ENCODE measurements around the gene CNKSR3.

CNKSR3 gene

GRCh38 chr6:154435400-154435945, 75.0 kb downstream of the CNKSR3 start:
- no peak for TF ChIP-seq SPI1 (IDR thresholded peaks at IDR 0.05; ENCODE audit: low read depth, low read length)
- no peak for TF ChIP-seq POLR2A (IDR thresholded peaks at IDR 0.05; ENCODE audit: low read depth, low read length)
- TF ChIP-seq POLR2AphosphoS5 (IDR thresholded peaks at IDR 0.05; ENCODE audit: low read depth, low read length) = no peak
- no peak for TF ChIP-seq TAF1 (IDR thresholded peaks at IDR 0.05; ENCODE audit: low read depth, low read length)
- TF ChIP-seq POU2F2 (IDR thresholded peaks at IDR 0.05; ENCODE audit: low read depth, low read length) = no peak
- no peak for TF ChIP-seq PAX5 (IDR thresholded peaks at IDR 0.05; ENCODE audit: insufficient read depth, low read length, severe bottlenecking)
- DNase-seq (ENCODE audit: insufficient read length, low spot score) (no peak), FAIRE-seq (no peak)

GRCh38 chr6:154434662-154435061, 75.8 kb downstream of the CNKSR3 start:
- TF ChIP-seq POLR2AphosphoS5 (IDR thresholded peaks at IDR 0.05; ENCODE audit: low read depth, low read length) (no peak), SPI1 (IDR thresholded peaks at IDR 0.05; ENCODE audit: low read depth, low read length) (no peak), POU2F2 (IDR thresholded peaks at IDR 0.05; ENCODE audit: low read depth, low read length) (no peak), PAX5 (IDR thresholded peaks at IDR 0.05; ENCODE audit: insufficient read depth, low read length, severe bottlenecking) (no peak), TAF1 (IDR thresholded peaks at IDR 0.05; ENCODE audit: low read depth, low read length) (no peak), POLR2A (IDR thresholded peaks at IDR 0.05; ENCODE audit: low read depth, low read length) (no peak)
- FAIRE-seq (no peak), DNase-seq (ENCODE audit: insufficient read length, low spot score) (no peak)

DNA sequence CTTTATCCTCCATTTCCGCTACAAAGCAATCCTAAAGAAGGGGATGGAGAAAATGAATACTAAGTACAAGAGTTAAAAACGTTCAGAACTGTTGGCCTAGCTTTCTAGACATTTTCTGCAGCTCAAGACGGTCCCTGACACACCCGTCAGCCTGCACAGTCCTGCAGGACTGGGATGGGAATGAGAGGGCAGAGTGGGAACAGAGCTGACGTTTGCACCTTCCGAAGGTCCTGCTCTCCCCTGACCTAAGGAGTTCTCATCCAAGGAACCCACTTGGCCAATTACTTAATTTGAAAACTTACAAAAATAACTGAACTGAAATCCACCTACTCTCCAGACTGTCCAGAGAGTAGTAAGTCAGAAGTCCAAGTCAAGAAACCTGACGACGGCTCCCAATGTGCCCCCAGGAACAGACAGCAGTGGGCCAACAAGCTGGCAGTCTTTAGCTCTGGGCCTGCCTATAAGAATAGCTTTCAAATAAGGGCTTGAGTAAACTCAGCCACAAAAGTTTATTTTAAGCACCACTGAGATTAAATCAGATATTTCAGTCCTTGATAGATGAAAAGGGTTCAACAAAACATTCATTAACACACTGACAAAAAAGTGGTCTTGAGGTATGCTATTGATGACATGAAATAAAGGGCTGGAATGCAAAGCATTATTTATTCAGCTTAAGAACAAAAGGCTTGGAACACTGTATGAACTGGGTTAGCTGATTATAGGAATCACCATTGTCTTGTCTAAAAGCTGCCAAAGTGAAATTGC, 76.8 kb downstream of the CNKSR3 start:
- DNase-seq (ENCODE audit: insufficient read length, low spot score) = no peak
- no peak for TF ChIP-seq POLR2A (IDR thresholded peaks at IDR 0.05; ENCODE audit: low read depth, low read length)
- TF ChIP-seq SPI1 (IDR thresholded peaks at IDR 0.05; ENCODE audit: low read depth, low read length) = no peak
- no peak for TF ChIP-seq PAX5 (IDR thresholded peaks at IDR 0.05; ENCODE audit: insufficient read depth, low read length, severe bottlenecking)
- no peak for TF ChIP-seq TAF1 (IDR thresholded peaks at IDR 0.05; ENCODE audit: low read depth, low read length)
- TF ChIP-seq POLR2AphosphoS5 (IDR thresholded peaks at IDR 0.05; ENCODE audit: low read depth, low read length) = no peak
- no peak for TF ChIP-seq POU2F2 (IDR thresholded peaks at IDR 0.05; ENCODE audit: low read depth, low read length)
- no peak for FAIRE-seq

DNA sequence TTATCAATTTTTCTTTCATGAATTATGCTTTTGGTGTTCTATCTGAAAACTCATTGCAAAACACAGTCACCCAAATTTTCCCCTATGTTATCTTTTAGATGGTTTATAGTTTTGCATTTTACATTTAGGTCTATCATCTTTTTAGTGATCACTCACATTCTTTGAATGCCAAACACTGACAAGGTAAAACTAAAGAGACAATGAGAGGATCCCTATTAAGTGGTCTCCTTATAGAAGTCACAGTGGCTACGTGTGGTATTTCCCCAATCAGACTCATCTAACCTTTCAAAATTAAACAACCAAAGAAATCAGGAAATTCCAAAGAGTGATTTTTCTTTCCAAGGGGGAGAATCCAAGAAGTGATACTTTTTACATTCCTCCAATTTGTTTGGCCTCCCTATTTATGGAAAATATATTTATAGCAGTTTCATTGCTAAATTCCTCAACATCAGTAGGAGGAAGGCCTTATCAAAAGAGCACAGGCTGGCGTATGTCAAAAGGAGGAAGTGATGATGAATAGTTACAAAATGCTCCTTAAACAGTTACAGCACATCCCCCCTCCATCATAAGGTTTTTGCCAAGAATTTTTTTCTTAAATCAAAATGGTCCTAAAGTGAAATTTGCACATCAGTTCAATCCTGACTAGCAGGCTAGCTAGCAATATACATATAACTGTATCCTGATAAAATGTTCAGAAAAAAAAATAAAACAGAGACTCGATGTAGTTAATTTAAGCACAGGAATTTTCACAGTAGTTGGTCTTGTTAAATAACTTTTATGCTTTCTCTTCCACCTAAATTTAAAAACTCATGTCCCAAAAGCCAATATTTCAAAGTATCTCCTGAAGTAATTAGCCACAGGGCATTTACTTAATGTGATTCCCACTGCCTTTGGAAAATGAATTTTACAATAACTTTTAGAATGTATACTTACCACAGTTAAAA, 77.7 kb downstream of the CNKSR3 start:
- FAIRE-seq (no peak), DNase-seq (ENCODE audit: insufficient read length, low spot score) (no peak)
- TF ChIP-seq POLR2AphosphoS5 (IDR thresholded peaks at IDR 0.05; ENCODE audit: low read depth, low read length) = no peak
- TF ChIP-seq SPI1 (IDR thresholded peaks at IDR 0.05; ENCODE audit: low read depth, low read length) = peak; percentile 28

DNA sequence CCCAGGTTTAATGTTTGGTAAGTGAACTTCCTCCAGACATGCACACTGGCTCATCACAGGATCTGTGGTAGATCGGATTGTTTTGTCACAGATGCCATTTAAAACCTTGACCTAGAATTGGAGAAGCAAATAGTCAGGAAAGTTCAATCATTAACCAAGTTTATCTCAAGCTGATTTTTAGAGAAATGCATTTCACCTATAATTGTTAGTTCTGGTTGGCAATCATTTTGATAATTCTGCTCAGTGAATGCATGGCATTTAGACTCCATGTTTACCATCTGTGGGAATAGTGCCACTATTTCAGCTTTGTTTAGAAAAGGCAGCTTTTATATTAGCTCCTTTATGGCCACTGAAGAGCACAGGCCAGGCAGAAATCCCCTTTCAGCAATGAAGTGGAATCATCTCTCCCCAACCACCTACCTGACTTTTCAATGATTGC, 80.0 kb downstream of the CNKSR3 start:
- DNase-seq (ENCODE audit: insufficient read length, low spot score) (no peak), FAIRE-seq (no peak)
- no peak for TF ChIP-seq TAF1 (IDR thresholded peaks at IDR 0.05; ENCODE audit: low read depth, low read length)
- TF ChIP-seq SPI1 (IDR thresholded peaks at IDR 0.05; ENCODE audit: low read depth, low read length) = no peak
- TF ChIP-seq PAX5 (IDR thresholded peaks at IDR 0.05; ENCODE audit: insufficient read depth, low read length, severe bottlenecking) = no peak
- no peak for TF ChIP-seq POLR2AphosphoS5 (IDR thresholded peaks at IDR 0.05; ENCODE audit: low read depth, low read length)
- no peak for TF ChIP-seq POU2F2 (IDR thresholded peaks at IDR 0.05; ENCODE audit: low read depth, low read length)
- TF ChIP-seq POLR2A (IDR thresholded peaks at IDR 0.05; ENCODE audit: low read depth, low read length) = no peak

DNA sequence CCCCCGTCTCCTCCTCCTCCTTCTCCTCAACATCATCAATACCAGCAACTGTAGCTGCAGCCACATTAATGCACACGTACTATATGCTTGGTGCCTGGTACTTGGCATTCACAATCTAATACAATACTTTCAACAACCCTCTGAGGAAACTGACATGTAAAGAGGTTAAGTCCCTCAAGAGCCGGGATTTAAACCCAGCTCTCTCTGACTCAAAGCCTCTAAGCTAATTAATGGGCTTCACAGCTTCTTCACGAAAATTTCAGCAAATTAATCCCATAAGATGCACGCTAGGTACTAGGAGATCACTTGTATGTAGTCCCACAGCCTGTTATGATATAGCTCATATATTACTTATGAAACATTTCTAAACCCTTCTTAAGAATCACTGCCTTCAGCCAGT, 80.8 kb downstream of the CNKSR3 start:
- FAIRE-seq (no peak), DNase-seq (ENCODE audit: insufficient read length, low spot score) (no peak)
- TF ChIP-seq PAX5 (IDR thresholded peaks at IDR 0.05; ENCODE audit: insufficient read depth, low read length, severe bottlenecking) = no peak

DNA sequence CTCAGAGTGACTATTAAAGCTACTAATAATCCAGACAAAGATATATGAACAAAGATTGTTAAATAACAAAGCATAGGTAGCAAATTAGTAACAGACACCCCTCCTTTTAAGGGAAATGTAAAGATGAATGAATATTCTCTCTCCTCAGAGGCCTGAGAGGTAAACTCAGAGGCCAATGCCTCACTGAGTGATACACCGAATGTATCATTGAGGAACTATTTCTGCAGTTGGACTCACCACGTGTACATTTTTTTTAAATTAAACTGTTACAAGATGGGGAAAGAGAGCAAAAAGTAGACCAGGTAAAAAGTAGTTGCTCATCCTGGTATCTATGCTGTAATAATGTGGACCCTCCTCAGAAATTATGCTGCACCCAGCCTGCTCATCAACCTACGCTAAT, 81.6 kb downstream of the CNKSR3 start:
- TF ChIP-seq POLR2AphosphoS5 (IDR thresholded peaks at IDR 0.05; ENCODE audit: low read depth, low read length) = no peak
- no peak for TF ChIP-seq POU2F2 (IDR thresholded peaks at IDR 0.05; ENCODE audit: low read depth, low read length)
- FAIRE-seq (no peak), DNase-seq (ENCODE audit: insufficient read length, low spot score) (no peak)

DNA sequence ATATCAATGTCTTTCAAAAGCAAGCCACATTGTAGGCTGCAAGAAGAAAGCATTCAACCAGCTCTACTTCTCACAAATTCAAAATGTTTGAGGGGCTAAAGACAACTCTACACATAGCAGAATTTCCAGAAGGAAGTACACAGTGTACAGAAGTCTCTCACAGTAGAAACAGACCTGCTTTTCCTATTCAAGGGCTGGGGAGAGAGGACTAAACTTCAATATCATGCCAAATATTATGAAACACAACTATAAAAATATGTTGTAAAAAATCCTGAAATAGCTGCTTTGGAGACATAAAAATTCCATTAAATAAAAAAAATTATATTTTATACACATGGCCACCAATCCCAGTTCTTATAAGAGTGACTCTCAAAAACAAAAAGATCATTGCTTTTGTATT, 83.0 kb downstream of the CNKSR3 start:
- no peak for DNase-seq (ENCODE audit: insufficient read length, low spot score)
- TF ChIP-seq POLR2A (IDR thresholded peaks at IDR 0.05; ENCODE audit: low read depth, low read length) (no peak), TAF1 (IDR thresholded peaks at IDR 0.05; ENCODE audit: low read depth, low read length) (no peak), POU2F2 (IDR thresholded peaks at IDR 0.05; ENCODE audit: low read depth, low read length) (no peak), POLR2AphosphoS5 (IDR thresholded peaks at IDR 0.05; ENCODE audit: low read depth, low read length) (no peak), PAX5 (IDR thresholded peaks at IDR 0.05; ENCODE audit: insufficient read depth, low read length, severe bottlenecking) (no peak), SPI1 (IDR thresholded peaks at IDR 0.05; ENCODE audit: low read depth, low read length) (no peak)
- no peak for FAIRE-seq

DNA sequence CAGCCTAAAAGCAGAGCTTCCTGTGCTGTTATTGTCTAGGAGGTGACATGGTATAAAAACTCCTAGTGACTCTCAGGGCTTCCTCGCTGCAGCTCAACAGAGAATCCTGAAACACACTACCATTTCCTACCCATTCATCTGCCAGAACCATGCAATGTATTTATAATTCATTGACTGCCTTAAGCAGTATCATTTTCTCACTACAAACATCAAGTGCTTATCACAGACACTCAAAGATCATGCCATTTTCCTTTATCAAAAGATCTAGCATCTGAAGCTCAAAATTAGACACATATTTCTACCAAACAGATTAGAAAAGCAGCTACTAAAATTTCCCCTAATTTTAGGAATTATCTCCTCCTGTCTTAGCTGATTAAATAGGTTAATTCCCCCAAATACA, 83.5 kb downstream of the CNKSR3 start:
- DNase-seq (ENCODE audit: insufficient read length, low spot score) (no peak), FAIRE-seq (no peak)
- TF ChIP-seq SPI1 (IDR thresholded peaks at IDR 0.05; ENCODE audit: low read depth, low read length) (no peak), TAF1 (IDR thresholded peaks at IDR 0.05; ENCODE audit: low read depth, low read length) (no peak), PAX5 (IDR thresholded peaks at IDR 0.05; ENCODE audit: insufficient read depth, low read length, severe bottlenecking) (no peak), POU2F2 (IDR thresholded peaks at IDR 0.05; ENCODE audit: low read depth, low read length) (no peak)

- FAIRE-seq = no peak
These were observed 85.5 kb downstream of the CNKSR3 start for GRCh38 chr6:154425034-154425433.

More at GRCh38 chr6:154425034-154425433, 85.5 kb downstream of the CNKSR3 start:
- no peak for DNase-seq (ENCODE audit: insufficient read length, low spot score)
- no peak for TF ChIP-seq PAX5 (IDR thresholded peaks at IDR 0.05; ENCODE audit: insufficient read depth, low read length, severe bottlenecking)
- no peak for TF ChIP-seq POU2F2 (IDR thresholded peaks at IDR 0.05; ENCODE audit: low read depth, low read length)
- TF ChIP-seq SPI1 (IDR thresholded peaks at IDR 0.05; ENCODE audit: low read depth, low read length) = no peak
- TF ChIP-seq POLR2AphosphoS5 (IDR thresholded peaks at IDR 0.05; ENCODE audit: low read depth, low read length) = no peak
- no peak for TF ChIP-seq POLR2A (IDR thresholded peaks at IDR 0.05; ENCODE audit: low read depth, low read length)
- TF ChIP-seq TAF1 (IDR thresholded peaks at IDR 0.05; ENCODE audit: low read depth, low read length) = no peak

Measured in GM12891 (cell line).